Lung (tissue), 12 donors: ENCODE measurements around the gene YTHDC1. TPM values are rescaled to one million over a fixed set of nuclear protein-coding genes. Genes with fewer than 3 reads are reported as not detected.

ENCODE experiments used
- ATAC-seq: fragments of 200-7000 bp; cut with Tn5 transposase; one replicate; pipeline ENCODE4 v1.9.1; 2020; ENCODE audit warnings: moderate number of reproducible peaks; ENCODE audit not compliant: insufficient read depth, low FRiP score
- DNase-seq, 3 donors: peaks; one replicate each; pipeline ENCODE4 v3.0.0-alpha.2; 2013 to 2017
- H3K27ac ChIP-seq, 2 donors: one replicate each; pipeline ENCODE4 v1.5.1; 2013; ENCODE audit warnings: mild to moderate bottlenecking in 2 of 2, moderate library complexity in 2 of 2, control low read depth in 1 of 2, inconsistent platforms in 1 of 2, low read depth in 1 of 2, low read length in 1 of 2
- H3K27me3 ChIP-seq, 3 donors: one replicate each; pipeline ENCODE4 v1.5.1; 2013; ENCODE audit warnings: low read length in 2 of 3; ENCODE audit not compliant: control insufficient read depth in 3 of 3, insufficient read depth in 3 of 3
- H3K36me3 ChIP-seq, 4 donors: one replicate each; pipeline ENCODE4 v1.5.1; 2013; ENCODE audit warnings: low read length in 4 of 4, mild to moderate bottlenecking in 1 of 4, moderate library complexity in 1 of 4; ENCODE audit not compliant: control insufficient read depth in 4 of 4, insufficient read depth in 4 of 4
- H3K4me1 ChIP-seq, 5 donors: one replicate each; pipeline ENCODE4 v1.5.1; 2013; ENCODE audit warnings: low read length in 5 of 5, mild to moderate bottlenecking in 2 of 5, moderate library complexity in 1 of 5; ENCODE audit not compliant: control insufficient read depth in 5 of 5, insufficient read depth in 5 of 5
- H3K4me3 ChIP-seq: one replicate; pipeline ENCODE4 v1.5.1; 2013; ENCODE audit warnings: mild to moderate bottlenecking, control low read depth, moderate library complexity
- H3K9ac ChIP-seq, 2 donors: one replicate each; pipeline ENCODE4 v1.5.1; 2013; ENCODE audit warnings: low read length in 2 of 2, control low read depth in 1 of 2; ENCODE audit not compliant: insufficient read depth in 1 of 2
- H3K9me3 ChIP-seq, 4 donors: one replicate each; pipeline ENCODE4 v1.5.1; 2013; ENCODE audit warnings: low read length in 3 of 4, mild to moderate bottlenecking in 1 of 4, moderate library complexity in 1 of 4; ENCODE audit not compliant: control insufficient read depth in 4 of 4, insufficient read depth in 3 of 4
- WGBS, 2 donors: extraction: QIAGEN DNeasy Blood & Tissue Kit; methylation state at CpG; one replicate each; pipeline ENCODE4 v1.1.7; 2013; 5-methylcytosine and 5-hydroxymethylcytosine counted together
- polyA plus RNA-seq, 2 donors: library from polyadenylated mRNA; stranded (reverse); fragments of 200-250 nt; gene quantifications; one replicate each; pipeline ENCODE4 v1.2.1, GENCODE V29; 2013
- total RNA-seq, 2 donors: library from RNA; depleted of rRNA in 1 of 2; stranded (reverse); fragments of >200 nt in 1 of 2; gene quantifications; one replicate each; pipeline ENCODE4 v1.2.1, GENCODE V29; 2014 to 2021
- TF ChIP-seq, protein P1 (sequence below): IDR thresholded peaks from 2 replicates; pipeline ENCODE4 v1.5.1; 2012; ENCODE audit warnings: mild to moderate bottlenecking; ENCODE audit errors: control extremely low read depth, extremely low read depth
- donor health status: control.
- donor health status: control.
- donor health status: Bipolar disorder and iron deficiency.
- donor health status: healthy.
- donor health status: DM: yes; HTN: yes; CAD: no.

YTHDC1 gene
- total and polyA plus RNA-seq, 4 donors, result 37.4 to 207 (median 49.2) TPM

DNA sequence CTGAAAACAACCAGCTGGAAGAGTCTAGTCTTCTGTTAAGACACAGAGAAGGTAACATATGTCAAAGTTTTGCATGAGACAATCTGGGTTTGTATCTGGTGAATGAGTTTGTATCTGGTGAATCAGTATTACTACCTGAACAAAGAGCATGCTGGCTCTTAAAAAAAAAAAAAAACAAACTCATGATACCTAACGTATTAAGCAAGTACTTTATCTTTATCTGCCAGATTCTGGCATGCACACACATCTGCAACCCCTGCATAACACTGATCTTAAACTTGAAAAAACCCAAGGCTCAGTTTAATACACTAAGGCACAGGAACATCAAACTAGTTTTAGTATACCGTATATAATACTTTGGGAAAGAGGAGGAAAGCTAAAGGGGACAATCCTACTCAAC lies 5.8 kb downstream of the YTHDC1 start:
- no peak for DNase-seq
- TF ChIP-seq, protein P1, sequence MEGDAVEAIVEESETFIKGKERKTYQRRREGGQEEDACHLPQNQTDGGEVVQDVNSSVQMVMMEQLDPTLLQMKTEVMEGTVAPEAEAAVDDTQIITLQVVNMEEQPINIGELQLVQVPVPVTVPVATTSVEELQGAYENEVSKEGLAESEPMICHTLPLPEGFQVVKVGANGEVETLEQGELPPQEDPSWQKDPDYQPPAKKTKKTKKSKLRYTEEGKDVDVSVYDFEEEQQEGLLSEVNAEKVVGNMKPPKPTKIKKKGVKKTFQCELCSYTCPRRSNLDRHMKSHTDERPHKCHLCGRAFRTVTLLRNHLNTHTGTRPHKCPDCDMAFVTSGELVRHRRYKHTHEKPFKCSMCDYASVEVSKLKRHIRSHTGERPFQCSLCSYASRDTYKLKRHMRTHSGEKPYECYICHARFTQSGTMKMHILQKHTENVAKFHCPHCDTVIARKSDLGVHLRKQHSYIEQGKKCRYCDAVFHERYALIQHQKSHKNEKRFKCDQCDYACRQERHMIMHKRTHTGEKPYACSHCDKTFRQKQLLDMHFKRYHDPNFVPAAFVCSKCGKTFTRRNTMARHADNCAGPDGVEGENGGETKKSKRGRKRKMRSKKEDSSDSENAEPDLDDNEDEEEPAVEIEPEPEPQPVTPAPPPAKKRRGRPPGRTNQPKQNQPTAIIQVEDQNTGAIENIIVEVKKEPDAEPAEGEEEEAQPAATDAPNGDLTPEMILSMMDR, result no peak
- H3K27ac ChIP-seq, result no peak overlapping the region
- ATAC-seq, result no peak
- no peak overlapping the region for H3K9ac ChIP-seq
- no peak overlapping the region for H3K4me3 ChIP-seq
- peaks cover 5 to 34% (median 11%) of the 10 kb centered on the region in 5 donors for H3K4me1 ChIP-seq
- no peaks in the 10 kb centered on the region for H3K27me3 ChIP-seq
- H3K9me3 ChIP-seq, result peaks cover 0 to 2% (median 0%) of the 10 kb centered on the region in 4 donors
- WGBS, 2 donors, result 45 to 64% methylated on average over 2 of the region's 2 CpGs
- peaks cover 0 to under 1% (median 0%) of the 10 kb centered on the region in 4 donors for H3K36me3 ChIP-seq

DNA sequence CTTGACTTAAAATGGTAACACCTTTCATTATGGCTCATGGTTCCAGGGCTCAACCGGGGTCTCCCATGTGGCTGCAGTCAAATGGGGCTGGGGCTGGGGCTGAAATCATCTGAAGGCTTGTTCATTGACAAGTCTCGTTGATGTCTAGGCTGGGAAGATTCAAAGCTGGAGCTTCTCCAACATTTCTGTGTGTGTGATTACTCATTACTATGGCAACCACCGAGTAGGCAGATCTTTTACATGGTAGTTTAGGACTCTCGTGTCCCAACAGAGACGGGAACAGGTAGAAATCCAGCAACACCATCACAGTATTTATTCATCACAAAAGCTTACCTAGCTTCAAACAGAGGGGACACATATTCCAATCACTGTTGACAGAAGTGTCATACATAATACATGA lies 7.8 kb downstream of the YTHDC1 start:
- Histone ChIP-seq H3K27ac (no peak overlapping the region), H3K27me3 (no peaks in the 10 kb centered on the region), H3K4me1 (peaks cover 0 to 39% (median 11%) of the 10 kb centered on the region in 5 donors), H3K4me3 (no peak overlapping the region), H3K9me3 (peaks cover 0 to 2% (median 0%) of the 10 kb centered on the region in 4 donors), H3K9ac (no peak overlapping the region), H3K36me3 (peaks cover 1 to 7% (median 5%) of the 10 kb centered on the region in 4 donors)
- TF ChIP-seq, protein P1, result no peak
- WGBS, 2 donors, result 46 to 64% methylated on average over 5 of the region's 5 CpGs
- ATAC-seq, result no peak
- DNase-seq, result peak; percentile 56 to 72 (median 64)

DNA sequence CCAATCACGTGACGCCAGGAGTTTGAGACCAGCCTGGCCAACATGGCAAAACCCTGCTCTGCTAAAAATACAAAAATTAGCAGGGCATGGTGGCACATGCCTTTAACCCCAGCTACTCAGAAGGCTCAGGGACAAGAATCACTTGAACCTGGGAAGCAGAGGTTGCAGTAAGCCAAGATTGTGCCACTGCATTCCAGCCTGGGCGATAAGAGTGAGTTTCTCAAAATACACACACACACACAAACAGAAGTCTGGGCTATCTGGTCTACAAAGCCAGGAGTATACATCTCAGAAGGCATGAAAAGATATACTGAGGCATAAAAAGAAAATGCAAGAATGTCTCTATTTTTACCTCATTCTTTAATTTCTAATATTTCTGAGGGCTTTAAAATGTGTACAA lies 11.3 kb downstream of the YTHDC1 start:
- ATAC-seq (no peak), DNase-seq (no peak)
- H3K36me3 ChIP-seq, result peaks cover 5 to 27% (median 12%) of the 10 kb centered on the region in 4 donors
- H3K9ac ChIP-seq, result no peak overlapping the region
- TF ChIP-seq, protein P1, result no peak
- H3K4me3 ChIP-seq, result no peak overlapping the region
- H3K27ac ChIP-seq, result no peak overlapping the region
- no peaks in the 10 kb centered on the region for H3K27me3 ChIP-seq
- 61 to 86% methylated on average over 3 of the region's 3 CpGs for WGBS, 2 donors
- H3K9me3 ChIP-seq, result no peaks in the 10 kb centered on the region
- peaks cover 0 to 18% (median 14%) of the 10 kb centered on the region in 5 donors for H3K4me1 ChIP-seq

DNA sequence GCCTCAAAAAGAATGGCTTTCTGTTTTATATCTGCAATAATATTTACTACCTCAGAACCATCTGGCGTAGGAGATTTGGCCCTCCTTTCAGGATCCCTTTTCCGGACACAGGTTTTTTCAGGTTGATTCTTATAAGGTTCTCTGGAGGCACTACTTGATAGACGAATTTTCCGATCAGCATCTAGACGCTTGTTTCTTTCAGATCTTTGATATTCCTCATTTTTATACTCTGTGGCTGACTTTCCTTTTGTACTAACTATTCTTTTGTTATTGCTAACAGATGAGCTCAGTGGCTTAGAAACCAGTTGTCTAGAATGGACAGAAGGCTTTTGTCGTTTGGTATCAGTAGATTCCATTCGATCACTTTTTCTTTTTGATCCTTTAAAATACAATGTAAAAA lies 12.4 kb downstream of the YTHDC1 start:
- 94 to 96% methylated on average over 7 of the region's 7 CpGs for WGBS, 2 donors
- no peak overlapping the region for H3K9ac ChIP-seq
- no peak for DNase-seq
- no peaks in the 10 kb centered on the region for H3K27me3 ChIP-seq
- ATAC-seq, result no peak
- H3K4me1 ChIP-seq, result peaks cover 0 to 18% (median 14%) of the 10 kb centered on the region in 5 donors
- TF ChIP-seq, protein P1, result no peak
- H3K27ac ChIP-seq, result no peak overlapping the region
- no peak overlapping the region for H3K4me3 ChIP-seq
- H3K36me3 ChIP-seq, result peaks cover 5 to 30% (median 12%) of the 10 kb centered on the region in 4 donors
- no peaks in the 10 kb centered on the region for H3K9me3 ChIP-seq
